Osteoblast (primary cell): ENCODE results near the gene ZNF541. TPM values are rescaled to one million over a fixed set of nuclear protein-coding genes. Genes with fewer than 3 reads are reported as not detected.

ENCODE experiments used
- DNase-seq: peaks from one replicate; pipeline ENCODE4 v3.0.0; 2011; ENCODE audit warnings: low spot score, mixed read lengths; ENCODE audit not compliant: insufficient read length; ENCODE audit errors: missing footprints
- H2AFZ ChIP-seq: 2 replicates; pipeline ENCODE4 v1.6.0; 2011; ENCODE audit warnings: mild to moderate bottlenecking, low read length
- H3K27ac ChIP-seq: 2 replicates; pipeline ENCODE4 v1.5.1; 2011; ENCODE audit warnings: mild to moderate bottlenecking, low read depth, low read length, moderate library complexity
- H3K27me3 ChIP-seq: 2 replicates; pipeline ENCODE4 v1.6.0; 2012; ENCODE audit warnings: mild to moderate bottlenecking, control low read depth, inconsistent platforms, low read length, moderate library complexity; ENCODE audit not compliant: insufficient read depth
- H3K36me3 ChIP-seq: 2 replicates; pipeline ENCODE4 v1.5.1; 2011; ENCODE audit warnings: mild to moderate bottlenecking, low read length, control low read depth, moderate library complexity; ENCODE audit not compliant: insufficient read depth
- H3K4me1 ChIP-seq: 2 replicates; pipeline ENCODE4 v1.5.1; 2011; ENCODE audit warnings: mild to moderate bottlenecking, low read length, control low read depth, moderate library complexity; ENCODE audit not compliant: insufficient read depth
- H3K4me2 ChIP-seq: 2 replicates; pipeline ENCODE4 v1.6.0; 2011; ENCODE audit warnings: mild to moderate bottlenecking, low read length; ENCODE audit not compliant: insufficient read depth
- H3K4me3 ChIP-seq: fragments of 200-600 bp; sonication (generic); 3 replicates; pipeline ENCODE4 v1.5.1; 2012; ENCODE audit warnings: mild to moderate bottlenecking, low read length, inconsistent platforms; ENCODE audit not compliant: insufficient read depth
- H3K79me2 ChIP-seq: 2 replicates; pipeline ENCODE4 v1.6.0; 2012; ENCODE audit warnings: mild to moderate bottlenecking, low read length, control low read depth, inconsistent platforms; ENCODE audit not compliant: insufficient read depth
- H3K9me3 ChIP-seq: 2 replicates; pipeline ENCODE4 v1.5.1; 2011; ENCODE audit warnings: low read depth, low read length, control low read depth
- H4K20me1 ChIP-seq: 2 replicates; pipeline ENCODE4 v1.6.0; 2012; ENCODE audit warnings: mild to moderate bottlenecking, low read length, control low read depth; ENCODE audit not compliant: insufficient read depth
- CTCF ChIP-seq: IDR thresholded peaks from 2 replicates; pipeline ENCODE4 v1.5.1; 2011; ENCODE audit warnings: mild to moderate bottlenecking, low read depth, low read length, moderate library complexity; ENCODE audit errors: extremely low read depth
- total RNA-seq: library from RNA; depleted of rRNA; stranded (reverse); fragments of >200 nt; gene quantifications from 2 replicates; pipeline ENCODE4 v1.2.3, GENCODE V29; 2012

The ZNF541 gene
- under 0.01 TPM in 2 replicates for total RNA-seq

- H3K9me3 ChIP-seq, result no peaks in the 10 kb centered on the region
- H3K79me2 ChIP-seq, result no peaks in the 10 kb centered on the region
- peaks cover 8% of the 10 kb centered on the region for H3K27me3 ChIP-seq
- no peak within 1 kb of the TSS for H3K27ac ChIP-seq
- H3K4me1 ChIP-seq, result no peaks in the 10 kb centered on the region
- DNase-seq, result peak; percentile 97
- H2AFZ ChIP-seq, result peak within 1 kb of the TSS; percentile 89
- TF ChIP-seq CTCF, result no peak
- no peaks in the 10 kb centered on the region for H3K36me3 ChIP-seq
- H3K4me3 ChIP-seq, result peak within 1 kb of the TSS; percentile 61
- H4K20me1 ChIP-seq, result no peaks in the 10 kb centered on the region
- H3K4me2 ChIP-seq, result peak within 1 kb of the TSS; percentile 58
These were observed at the start of gene ZNF541 for GRCh38 chr19:47573071-47574026. TSS of gene ZNF541 (minus strand) at chr19:47573148. CDS start at chr19:47555856, 17,292 bp downstream.

GRCh38 chr19:47619763-47620162, 46.8 kb upstream of the ZNF541 start:
- Histone ChIP-seq H3K79me2 (peaks cover 90% of the 10 kb centered on the region), H3K27ac (no peak overlapping the region), H3K9me3 (no peaks in the 10 kb centered on the region), H3K4me1 (no peaks in the 10 kb centered on the region), H3K27me3 (no peaks in the 10 kb centered on the region), H3K36me3 (peaks cover 9% of the 10 kb centered on the region), H3K4me2 (no peak overlapping the region), H3K4me3 (no peak overlapping the region), H4K20me1 (peaks cover 51% of the 10 kb centered on the region), H2AFZ (no peak overlapping the region)
- TF ChIP-seq CTCF, result no peak
- peak; percentile 73 for DNase-seq

GRCh38 chr19:47618771-47619170, 45.8 kb upstream of the ZNF541 start:
- Histone ChIP-seq H3K4me3 (no peak overlapping the region), H4K20me1 (peaks cover 57% of the 10 kb centered on the region), H3K27me3 (no peaks in the 10 kb centered on the region), H3K79me2 (peaks cover 90% of the 10 kb centered on the region), H3K27ac (peak overlapping the region; percentile 28), H3K4me2 (no peak overlapping the region), H3K36me3 (peaks cover 10% of the 10 kb centered on the region), H3K4me1 (no peaks in the 10 kb centered on the region), H2AFZ (no peak overlapping the region), H3K9me3 (no peaks in the 10 kb centered on the region)
- no peak for TF ChIP-seq CTCF
- DNase-seq, result peak; percentile 79

- peak; percentile 60 for DNase-seq
- H3K9me3 ChIP-seq, result no peaks in the 10 kb centered on the region
- H2AFZ ChIP-seq, result no peak overlapping the region
- H3K4me3 ChIP-seq, result no peak overlapping the region
- TF ChIP-seq CTCF, result no peak
- peaks cover 15% of the 10 kb centered on the region for H3K4me1 ChIP-seq
- H3K27me3 ChIP-seq, result no peaks in the 10 kb centered on the region
- peaks cover 98% of the 10 kb centered on the region for H3K79me2 ChIP-seq
- H4K20me1 ChIP-seq, result peaks cover 71% of the 10 kb centered on the region
- H3K27ac ChIP-seq, result no peak overlapping the region
- H3K36me3 ChIP-seq, result peaks cover 5% of the 10 kb centered on the region
- H3K4me2 ChIP-seq, result no peak overlapping the region
These were observed 42.8 kb upstream of the ZNF541 start for GRCh38 chr19:47615714-47616113.
